CD14-positive monocyte (primary cell): ENCODE data around the gene SLC4A11. TPM values are rescaled to one million over a fixed set of nuclear protein-coding genes. Genes with fewer than 3 reads are reported as not detected.
A peak's percentile ranks its signal among the peaks of the same experiment; 100 is the strongest.

Experiments
- DNase-seq, 3 donors: peaks; one replicate each; pipeline ENCODE4 v3.0.0-alpha.2; 2011 to 2022
- H2AFZ ChIP-seq: 2 replicates; pipeline ENCODE4 v1.6.0; 2012; ENCODE audit warnings: mild to moderate bottlenecking, low read depth, low read length, inconsistent platforms; ENCODE audit not compliant: insufficient read depth, poor library complexity, severe bottlenecking
- H3K27ac ChIP-seq, 2 donors: 1 replicate in 1 of 2; 2 replicates in 1 of 2; pipeline ENCODE4 v1.5.1; 2012 to 2013; ENCODE audit warnings: low read length in 2 of 2, control low read depth in 1 of 2, inconsistent platforms in 1 of 2, low read depth in 1 of 2, mild to moderate bottlenecking in 1 of 2
- H3K27me3 ChIP-seq, 2 donors: one replicate each; pipeline versions ENCODE4 v1.6.0 to v1.6.1; 2011 to 2013; ENCODE audit warnings: low read length in 2 of 2; ENCODE audit not compliant: control insufficient read depth in 2 of 2, insufficient read depth in 2 of 2
- H3K36me3 ChIP-seq, 2 donors: replicated peaks in 1 of 2; 1 replicate in 1 of 2; 2 replicates in 1 of 2; pipeline versions ENCODE4 v1.5.1 to v1.6.1; 2012 to 2013; ENCODE audit warnings: low read length in 2 of 2, control low read depth in 1 of 2, inconsistent platforms in 1 of 2, mild to moderate bottlenecking in 1 of 2; ENCODE audit not compliant: insufficient read depth in 2 of 2, control insufficient read depth in 1 of 2
- H3K4me1 ChIP-seq, 2 donors: 1 replicate in 1 of 2; 2 replicates in 1 of 2; pipeline versions ENCODE4 v1.5.1 to v1.6.1; 2012 to 2013; ENCODE audit warnings: low read length in 2 of 2, control low read depth in 1 of 2, inconsistent platforms in 1 of 2, mild to moderate bottlenecking in 1 of 2, moderate library complexity in 1 of 2; ENCODE audit not compliant: insufficient read depth in 2 of 2, control insufficient read depth in 1 of 2
- H3K4me2 ChIP-seq: replicated peaks from 2 replicates; pipeline ENCODE3; 2012; ENCODE audit warnings: low read length, moderate library complexity, mild to moderate bottlenecking; ENCODE audit not compliant: poor library complexity, severe bottlenecking; ENCODE audit errors: extremely low read depth
- H3K4me3 ChIP-seq, 3 experiments: fragments of 200-600 bp in 1 of 3; sonication (generic) in 1 of 3; replicated peaks in 1 of 3; 1 replicate in 2 of 3; 2 replicates in 1 of 3; pipeline ENCODE4 v1.5.1; 2011 to 2013; ENCODE audit warnings: low read length in 3 of 3, mild to moderate bottlenecking in 3 of 3, control low read depth in 2 of 3, low read depth in 2 of 3, inconsistent platforms in 1 of 3, moderate library complexity in 1 of 3
- H3K79me2 ChIP-seq: 2 replicates; pipeline ENCODE4 v1.6.0; 2012; ENCODE audit warnings: mild to moderate bottlenecking, control low read depth, inconsistent platforms, low read length, moderate library complexity; ENCODE audit not compliant: insufficient read depth
- H3K9ac ChIP-seq: 2 replicates; pipeline ENCODE4 v1.6.0; 2017; ENCODE audit warnings: low read length, mild to moderate bottlenecking; ENCODE audit not compliant: insufficient read depth, poor library complexity, severe bottlenecking
- H3K9me3 ChIP-seq, 2 donors: replicated peaks in 1 of 2; 1 replicate in 1 of 2; 2 replicates in 1 of 2; pipeline versions ENCODE4 v1.5.1 to v1.6.1; 2012 to 2013; ENCODE audit warnings: low read length in 2 of 2, control low read depth in 1 of 2; ENCODE audit not compliant: control insufficient read depth in 1 of 2, insufficient read depth in 1 of 2
- H4K20me1 ChIP-seq: 2 replicates; pipeline ENCODE4 v1.6.0; 2012; ENCODE audit warnings: mild to moderate bottlenecking, low read length, control low read depth, moderate library complexity; ENCODE audit not compliant: insufficient read depth
- H3K27ac Mint-ChIP-seq, 7 donors: one replicate each; pipeline ENCODE4 v1.8.0; 2020; ENCODE audit warnings: mild to moderate bottlenecking in 7 of 7, mixed read lengths in 7 of 7, moderate library complexity in 6 of 7, inconsistent platforms in 2 of 7
- H3K27me3 Mint-ChIP-seq, 3 donors: one replicate each; pipeline ENCODE4 v1.8.0; 2021 to 2022; ENCODE audit warnings: low read depth in 3 of 3, mild to moderate bottlenecking in 3 of 3, mixed read lengths in 3 of 3, moderate library complexity in 3 of 3, inconsistent platforms in 1 of 3
- H3K36me3 Mint-ChIP-seq, 2 donors: one replicate each; pipeline ENCODE4 v1.8.0; 2020; ENCODE audit warnings: mixed read lengths in 2 of 2, inconsistent platforms in 1 of 2, mild to moderate bottlenecking in 1 of 2
- H3K4me1 Mint-ChIP-seq: one replicate; pipeline ENCODE4 v1.8.0; 2020; ENCODE audit warnings: mild to moderate bottlenecking, mixed read lengths
- H3K4me3 Mint-ChIP-seq, 2 donors: one replicate each; pipeline ENCODE4 v1.8.0; 2020; ENCODE audit warnings: mild to moderate bottlenecking in 2 of 2, mixed read lengths in 2 of 2, moderate library complexity in 1 of 2
- H3K9me3 Mint-ChIP-seq, 7 donors: one replicate each; pipeline ENCODE4 v1.8.0; 2020 to 2022; ENCODE audit warnings: mixed read lengths in 7 of 7, mild to moderate bottlenecking in 6 of 7, moderate library complexity in 6 of 7, inconsistent platforms in 2 of 7
- WGBS: methylation state at CpG from one replicate; pipeline ENCODE4 v1.1.5; 2013; ENCODE audit warnings: missing lambda C conversion rate; ENCODE audit not compliant: insufficient coverage; 5-methylcytosine and 5-hydroxymethylcytosine counted together
- intact Hi-C, 2 donors: fragments of 100-400 bp; cut with micrococcal nuclease; formaldehyde crosslinking; loops; one replicate each; pipeline versions ENCODE4 v1.15.0 to v1.15.1; 2023
- polyA plus RNA-seq, 3 donors: library from polyadenylated mRNA; depleted of rRNA in 1 of 3; unstranded in 2 of 3; stranded (reverse) in 1 of 3; fragments of 300-500 nt in 2 of 3; fragments of >200 nt in 1 of 3; fragmentation: Illumina TruSeq in 2 of 3; gene quantifications; 1 replicate in 2 of 3; 2 replicates in 1 of 3; pipeline ENCODE4 v1.2.3, GENCODE V29; 2012 to 2021
- TF ChIP-seq, protein P1 (sequence below): fragments of 200-600 bp; IDR thresholded peaks from one replicate; pipeline ENCODE4 v1.8.0; 2022; ENCODE audit warnings: antibody characterized with exemption, mild to moderate bottlenecking

Gene SLC4A11
- polyA plus RNA-seq, 3 donors = 0.11 to 0.33 TPM; not detected in 1

DNA sequence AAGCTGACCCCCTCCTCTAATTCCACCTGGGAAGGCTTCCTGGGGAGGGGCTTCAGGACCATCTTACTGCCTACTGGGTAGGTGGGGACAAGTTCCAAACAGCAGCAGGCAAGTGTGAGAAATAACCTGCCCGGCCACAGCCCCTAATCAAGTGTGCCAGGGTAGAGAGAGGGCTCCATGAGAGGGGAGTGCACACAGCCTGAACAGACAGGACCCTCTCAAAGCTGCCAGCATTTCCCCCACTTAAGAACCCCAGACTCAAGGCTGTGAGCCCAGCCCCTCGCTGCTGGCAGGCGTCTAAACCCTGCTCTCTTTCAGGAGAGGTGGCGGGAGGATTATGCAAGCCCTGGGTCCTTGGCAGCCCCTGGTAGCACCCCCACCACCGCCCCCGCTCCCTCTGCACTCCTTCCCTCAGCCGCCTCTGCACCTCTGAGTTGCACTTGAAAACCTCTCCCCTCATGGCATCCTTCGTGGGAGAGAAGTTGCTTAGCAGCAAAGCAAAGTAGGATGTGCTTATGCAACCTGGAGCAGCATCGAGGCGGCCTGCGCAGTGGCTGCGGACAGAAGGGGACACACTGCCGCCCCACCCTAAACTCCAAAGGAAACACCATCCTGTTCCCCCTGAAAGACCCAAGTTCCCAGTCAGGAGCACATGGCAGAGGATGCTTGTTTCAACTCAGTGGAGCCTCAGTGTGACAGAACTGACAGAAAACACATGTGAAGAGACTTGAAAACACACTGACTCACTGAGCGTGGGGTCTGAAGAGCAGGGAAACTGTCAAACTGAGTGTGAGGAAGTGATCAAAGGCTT is 45.0 kb downstream of the SLC4A11 start:
- Mint-ChIP-seq H3K27ac (peak overlapping the region in 1 of 7 donors; percentile 46), H3K4me1 (no peaks in the 10 kb centered on the region), H3K9me3 (no peaks in the 10 kb centered on the region), H3K27me3 (peaks cover 0 to 1% (median 0%) of the 10 kb centered on the region in 3 donors), H3K4me3 (no peak overlapping the region), H3K36me3 (peaks cover 81 to 100% of the 10 kb centered on the region in 2 donors)
- intact Hi-C loops = no loop called here
- no peaks in the 10 kb centered on the region for H3K9me3 ChIP-seq
- H3K27ac ChIP-seq = no peak overlapping the region
- H3K4me2 ChIP-seq = no peak overlapping the region
- H4K20me1 ChIP-seq = no peaks in the 10 kb centered on the region
- H3K9ac ChIP-seq = no peak overlapping the region
- no peak for DNase-seq
- 81% methylated on average over 3 of the region's 14 CpGs for WGBS
- H3K4me1 ChIP-seq = no peaks in the 10 kb centered on the region
- H2AFZ ChIP-seq = no peak overlapping the region
- peaks cover 80 to 95% of the 10 kb centered on the region in 2 donors for H3K36me3 ChIP-seq
- H3K79me2 ChIP-seq = no peaks in the 10 kb centered on the region
- no peak overlapping the region for H3K4me3 ChIP-seq
- no peaks in the 10 kb centered on the region for H3K27me3 ChIP-seq
- TF ChIP-seq, protein P1, sequence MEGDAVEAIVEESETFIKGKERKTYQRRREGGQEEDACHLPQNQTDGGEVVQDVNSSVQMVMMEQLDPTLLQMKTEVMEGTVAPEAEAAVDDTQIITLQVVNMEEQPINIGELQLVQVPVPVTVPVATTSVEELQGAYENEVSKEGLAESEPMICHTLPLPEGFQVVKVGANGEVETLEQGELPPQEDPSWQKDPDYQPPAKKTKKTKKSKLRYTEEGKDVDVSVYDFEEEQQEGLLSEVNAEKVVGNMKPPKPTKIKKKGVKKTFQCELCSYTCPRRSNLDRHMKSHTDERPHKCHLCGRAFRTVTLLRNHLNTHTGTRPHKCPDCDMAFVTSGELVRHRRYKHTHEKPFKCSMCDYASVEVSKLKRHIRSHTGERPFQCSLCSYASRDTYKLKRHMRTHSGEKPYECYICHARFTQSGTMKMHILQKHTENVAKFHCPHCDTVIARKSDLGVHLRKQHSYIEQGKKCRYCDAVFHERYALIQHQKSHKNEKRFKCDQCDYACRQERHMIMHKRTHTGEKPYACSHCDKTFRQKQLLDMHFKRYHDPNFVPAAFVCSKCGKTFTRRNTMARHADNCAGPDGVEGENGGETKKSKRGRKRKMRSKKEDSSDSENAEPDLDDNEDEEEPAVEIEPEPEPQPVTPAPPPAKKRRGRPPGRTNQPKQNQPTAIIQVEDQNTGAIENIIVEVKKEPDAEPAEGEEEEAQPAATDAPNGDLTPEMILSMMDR = no peak

- H3K27ac ChIP-seq = no peak overlapping the region
- H3K79me2 ChIP-seq = no peaks in the 10 kb centered on the region
- peak overlapping the region in 1 of 7 donors; percentile 45 for H3K27ac Mint-ChIP-seq
- no peak overlapping the region for H3K9ac ChIP-seq
- H3K4me3 Mint-ChIP-seq = no peak overlapping the region
- H4K20me1 ChIP-seq = no peaks in the 10 kb centered on the region
- H3K4me1 ChIP-seq = no peaks in the 10 kb centered on the region
- H3K9me3 ChIP-seq = no peaks in the 10 kb centered on the region
- H3K4me1 Mint-ChIP-seq = no peaks in the 10 kb centered on the region
- TF ChIP-seq, protein P1 = no peak
- H3K27me3 Mint-ChIP-seq = peaks cover 0 to 1% (median 0%) of the 10 kb centered on the region in 3 donors
- H3K4me3 ChIP-seq = no peak overlapping the region
- no peak for DNase-seq
- H3K36me3 ChIP-seq = peaks cover 77 to 86% of the 10 kb centered on the region in 2 donors
- intact Hi-C loops = no loop called here
- no peak overlapping the region for H3K4me2 ChIP-seq
- WGBS = over 99% methylated on average over 16 of the region's 18 CpGs
- H3K36me3 Mint-ChIP-seq = peaks cover 72 to 91% of the 10 kb centered on the region in 2 donors
- no peaks in the 10 kb centered on the region for H3K27me3 ChIP-seq
- no peak overlapping the region for H2AFZ ChIP-seq
- H3K9me3 Mint-ChIP-seq = no peaks in the 10 kb centered on the region
Observed at GRCh38 chr20:3192226-3193015, 46.6 kb downstream of the SLC4A11 start.
